ENCODE measurements around the gene SAXO1.
A peak's percentile ranks its signal among the peaks of the same experiment; 100 is the strongest.
"Not testable (repeated sequence)": the region's sequence is repeated elsewhere in the genome, so short reads cannot be mapped to it uniquely, and the experiment has no call there.

SAXO1 gene

GRCh38 chr9:18970393-18970792, 62.6 kb downstream of the SAXO1 start:
- DNase-seq (ENCODE audit: low read depth): no peak

- no peak for DNase-seq (ENCODE audit: low read depth)
These were observed 63.9 kb downstream of the SAXO1 start for GRCh38 chr9:18969128-18969527.

GRCh38 chr9:18955626-18956025, 77.4 kb downstream of the SAXO1 start:
- DNase-seq (ENCODE audit: low read depth): no peak

- no peak for DNase-seq (ENCODE audit: low read depth)
These were observed 81.1 kb downstream of the SAXO1 start for GRCh38 chr9:18951936-18952335.

GRCh38 chr9:18947892-18948339, 85.1 kb downstream of the SAXO1 start:
- DNase-seq (ENCODE audit: low read depth): no peak

GRCh38 chr9:18942801-18943200, 90.2 kb downstream of the SAXO1 start:
- DNase-seq (ENCODE audit: low read depth): no peak

GRCh38 chr9:18941060-18941740, 91.8 kb downstream of the SAXO1 start:
- no peak for DNase-seq (ENCODE audit: low read depth)

- DNase-seq (ENCODE audit: low read depth): no peak
These were observed 93.1 kb downstream of the SAXO1 start for GRCh38 chr9:18939943-18940342.

- DNase-seq (ENCODE audit: low read depth): no peak
These were observed 96.7 kb downstream of the SAXO1 start for GRCh38 chr9:18936094-18936871.

- DNase-seq (ENCODE audit: low read depth): no peak
These were observed 97.5 kb downstream of the SAXO1 start for GRCh38 chr9:18935541-18935940.

- not testable (repeated sequence) for DNase-seq (ENCODE audit: low read depth)
These were observed 102.4 kb downstream of the SAXO1 start for GRCh38 chr9:18930611-18931010.

GRCh38 chr9:18928711-18929110, 104.3 kb downstream of the SAXO1 start:
- no peak for DNase-seq (ENCODE audit: low read depth)

- no peak for DNase-seq (ENCODE audit: low read depth)
These were observed 106.5 kb downstream of the SAXO1 start for GRCh38 chr9:18926513-18926912.

GRCh38 chr9:18925880-18926279, 107.1 kb downstream of the SAXO1 start:
- DNase-seq (ENCODE audit: low read depth): no peak

- no peak for DNase-seq (ENCODE audit: low read depth)
These were observed 109.2 kb downstream of the SAXO1 start for GRCh38 chr9:18923671-18924430.

- DNase-seq (ENCODE audit: low read depth): no peak
These were observed 109.8 kb downstream of the SAXO1 start for GRCh38 chr9:18923167-18923566.

- DNase-seq (ENCODE audit: low read depth): no peak
These were observed 110.7 kb downstream of the SAXO1 start for GRCh38 chr9:18922161-18922885.

GRCh38 chr9:18921366-18922075, 111.5 kb downstream of the SAXO1 start:
- DNase-seq (ENCODE audit: low read depth): no peak

GRCh38 chr9:18920141-18921084, 112.6 kb downstream of the SAXO1 start:
- peak; percentile 62 for DNase-seq (ENCODE audit: low read depth)

GRCh38 chr9:18911714-18912342, 121.2 kb downstream of the SAXO1 start:
- no peak for DNase-seq (ENCODE audit: low read depth)
